Calu3 (cell line): ENCODE data around the gene GIPC1. TPM values are rescaled to one million over a fixed set of nuclear protein-coding genes. Genes with fewer than 3 reads are reported as not detected.

Experiments used
- BruUV-seq: library from RNA; stranded (reverse); fragments of 400-500 nt; replicated peaks from 2 replicates; lab custom pipeline; 2021; lab: Mats Ljungman, UMichigan
- CTCF ChIA-PET: fragments of 300-600 bp; sonication (Branson Sonifier 250); formaldehyde crosslinking; loops from one replicate; lab custom pipeline; 2022; ENCODE audit warnings: antibody characterized with exemption; lab: Charles Lee
- DNase-seq: peaks from one replicate; pipeline ENCODE4 v3.0.0; 2022
- H3K27ac Mint-ChIP-seq: one replicate; pipeline ENCODE4 v1.8.0; 2022; ENCODE audit warnings: mixed read lengths; ENCODE audit not compliant: unreplicated experiment
- H3K27me3 Mint-ChIP-seq: one replicate; pipeline ENCODE4 v1.8.0; 2022; ENCODE audit warnings: mixed read lengths; ENCODE audit not compliant: unreplicated experiment
- H3K36me3 Mint-ChIP-seq: one replicate; pipeline ENCODE4 v1.8.0; 2022; ENCODE audit warnings: mild to moderate bottlenecking, moderate library complexity, mixed read lengths; ENCODE audit not compliant: insufficient read depth, unreplicated experiment
- H3K4me1 Mint-ChIP-seq: one replicate; pipeline ENCODE4 v1.8.0; 2022; ENCODE audit warnings: mild to moderate bottlenecking, low read depth, mixed read lengths; ENCODE audit not compliant: unreplicated experiment
- H3K4me3 Mint-ChIP-seq: one replicate; pipeline ENCODE4 v1.8.0; 2022; ENCODE audit warnings: mild to moderate bottlenecking, low read depth, moderate library complexity, mixed read lengths; ENCODE audit not compliant: unreplicated experiment
- H3K9me3 Mint-ChIP-seq: one replicate; pipeline ENCODE4 v1.8.0; 2022; ENCODE audit warnings: low read depth, mixed read lengths; ENCODE audit not compliant: unreplicated experiment
- intact Hi-C: fragments of 100-400 bp; cut with micrococcal nuclease; formaldehyde crosslinking; loops from one replicate; pipeline ENCODE4 v1.10.0; 2022; ENCODE audit not compliant: unreplicated experiment
- total RNA-seq: library from RNA; stranded (reverse); gene quantifications from 2 replicates; pipeline ENCODE4 v1.2.3, GENCODE V29; 2022
- TF ChIP-seq, protein P1 (sequence below): fragments of 200-600 bp; IDR thresholded peaks from one replicate; pipeline ENCODE4 v1.8.0; 2022; ENCODE audit warnings: antibody characterized with exemption; ENCODE audit not compliant: unreplicated experiment

Gene GIPC1
- total RNA-seq, 1 experiment from 2014 or later, result 139 TPM

GRCh38 chr19:14494411-14494810, 1.5 kb downstream of the GIPC1 start:
- peaks cover 19% of the 10 kb centered on the region for H3K4me1 Mint-ChIP-seq
- TSS peak; percentile 49 for BruUV-seq

GRCh38 chr19:14492756-14493337, 3.1 kb downstream of the GIPC1 start:
- TF ChIP-seq, protein P1, sequence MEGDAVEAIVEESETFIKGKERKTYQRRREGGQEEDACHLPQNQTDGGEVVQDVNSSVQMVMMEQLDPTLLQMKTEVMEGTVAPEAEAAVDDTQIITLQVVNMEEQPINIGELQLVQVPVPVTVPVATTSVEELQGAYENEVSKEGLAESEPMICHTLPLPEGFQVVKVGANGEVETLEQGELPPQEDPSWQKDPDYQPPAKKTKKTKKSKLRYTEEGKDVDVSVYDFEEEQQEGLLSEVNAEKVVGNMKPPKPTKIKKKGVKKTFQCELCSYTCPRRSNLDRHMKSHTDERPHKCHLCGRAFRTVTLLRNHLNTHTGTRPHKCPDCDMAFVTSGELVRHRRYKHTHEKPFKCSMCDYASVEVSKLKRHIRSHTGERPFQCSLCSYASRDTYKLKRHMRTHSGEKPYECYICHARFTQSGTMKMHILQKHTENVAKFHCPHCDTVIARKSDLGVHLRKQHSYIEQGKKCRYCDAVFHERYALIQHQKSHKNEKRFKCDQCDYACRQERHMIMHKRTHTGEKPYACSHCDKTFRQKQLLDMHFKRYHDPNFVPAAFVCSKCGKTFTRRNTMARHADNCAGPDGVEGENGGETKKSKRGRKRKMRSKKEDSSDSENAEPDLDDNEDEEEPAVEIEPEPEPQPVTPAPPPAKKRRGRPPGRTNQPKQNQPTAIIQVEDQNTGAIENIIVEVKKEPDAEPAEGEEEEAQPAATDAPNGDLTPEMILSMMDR, result no peak
- CTCF ChIA-PET, result no interaction called here
- Mint-ChIP-seq H3K27me3 (no peaks in the 10 kb centered on the region), H3K4me1 (peaks cover 18% of the 10 kb centered on the region), H3K9me3 (no peaks in the 10 kb centered on the region), H3K27ac (no peak overlapping the region), H3K4me3 (peak overlapping the region; percentile 32), H3K36me3 (peaks cover 83% of the 10 kb centered on the region)
- BruUV-seq, result no TSS peak
- DNase-seq, result no peak
- intact Hi-C loops, result no loop called here

More at GRCh38 chr19:14494411-14494810, 1.5 kb downstream of the GIPC1 start:
- intact Hi-C loops, result no loop called here
- peak overlapping the region; percentile 73 for H3K4me3 Mint-ChIP-seq
- no peak for DNase-seq
- H3K27me3 Mint-ChIP-seq, result no peaks in the 10 kb centered on the region
- H3K27ac Mint-ChIP-seq, result peak overlapping the region; percentile 26
- no peaks in the 10 kb centered on the region for H3K9me3 Mint-ChIP-seq
- TF ChIP-seq, protein P1, result no peak
- CTCF ChIA-PET, result interaction anchor here (0.7 to 1.3 kb wide), 2 partner anchors 11 to 358 kb away, joined by 3 read pairs; partner anchors contain the start of gene ASF1B
- H3K36me3 Mint-ChIP-seq, result peaks cover 70% of the 10 kb centered on the region

DNA sequence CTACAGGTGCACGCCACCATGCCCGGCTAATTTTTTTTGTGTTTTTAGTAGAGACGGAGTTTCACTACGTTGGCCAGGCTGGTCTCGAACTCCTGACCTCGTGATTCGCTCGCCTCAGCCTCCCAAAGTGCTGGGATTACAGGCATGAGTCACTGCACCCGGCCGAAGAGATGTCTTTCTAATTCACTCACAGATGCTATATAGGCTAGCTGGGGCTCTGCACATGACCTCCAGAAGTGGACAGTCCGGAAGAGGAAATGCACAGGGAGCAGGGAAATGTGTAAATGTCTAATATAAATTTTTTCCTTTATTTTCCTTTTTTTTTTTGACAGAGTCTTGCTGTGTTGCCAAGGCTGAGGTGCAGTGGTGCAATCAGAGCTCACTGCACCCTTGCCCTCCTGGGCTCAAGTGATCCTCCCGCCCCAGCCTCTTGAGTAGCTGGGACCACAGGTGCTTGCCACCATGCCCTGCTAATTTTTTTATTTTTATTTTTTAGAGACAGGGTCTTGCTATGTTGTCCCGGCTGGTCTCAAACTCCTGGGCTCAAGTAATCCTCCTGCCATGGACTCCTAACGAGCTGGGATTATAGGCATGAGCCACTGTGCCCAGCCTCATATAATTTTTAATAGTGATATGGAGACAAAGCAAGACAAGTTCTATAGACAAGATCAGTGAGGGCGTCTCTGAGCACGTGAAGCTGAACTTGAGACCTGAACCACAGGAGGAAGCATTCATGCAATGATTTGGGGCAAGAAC, 8.4 kb downstream of the GIPC1 start:
- Mint-ChIP-seq H3K27ac (no peak overlapping the region), H3K4me1 (peaks cover 1% of the 10 kb centered on the region), H3K4me3 (no peak overlapping the region), H3K9me3 (no peaks in the 10 kb centered on the region), H3K27me3 (no peaks in the 10 kb centered on the region), H3K36me3 (peaks cover 74% of the 10 kb centered on the region)
- CTCF ChIA-PET, result interaction anchor here (0.7 kb wide), 1 partner anchor 989 kb away, joined by 3 read pairs; no protein-coding TSS in a partner anchor
- BruUV-seq, result no TSS peak
- intact Hi-C loops, result no loop called here
- no peak for DNase-seq
- TF ChIP-seq, protein P1, result no peak

GRCh38 chr19:14482172-14482941, 13.6 kb downstream of the GIPC1 start:
- Mint-ChIP-seq H3K27me3 (no peaks in the 10 kb centered on the region), H3K27ac (no peak overlapping the region), H3K9me3 (no peaks in the 10 kb centered on the region), H3K4me1 (no peaks in the 10 kb centered on the region), H3K36me3 (peaks cover 50% of the 10 kb centered on the region), H3K4me3 (no peak overlapping the region)
- BruUV-seq, result no TSS peak
- intact Hi-C loops, result no loop called here
- CTCF ChIA-PET, result interaction anchor here (0.7 kb wide), 1 partner anchor 14 kb away, joined by 3 read pairs; the partner anchor contains the start of gene GIPC1
- DNase-seq, result no peak
- TF ChIP-seq, protein P1, result no peak
